B cell (primary cell): ENCODE data around the gene DCHS1. TPM values are rescaled to one million over a fixed set of nuclear protein-coding genes. Genes with fewer than 3 reads are reported as not detected.

Experiments
- ATAC-seq: fragments of 200-7000 bp; cut with Tn5 transposase; one replicate; pipeline ENCODE4 v1.10.0; 2021; ENCODE audit warnings: low read depth, mild to moderate bottlenecking, moderate number of reproducible peaks, moderate library complexity
- CTCF ChIA-PET: fragments of 350-600 bp; sonication (Branson Sonifier 250); formaldehyde crosslinking; loops from one replicate; lab custom pipeline; 2021; ENCODE audit warnings: antibody characterized with exemption, inconsistent platforms; lab: Charles Lee
- POLR2A ChIA-PET: fragments of 350-600 bp; sonication (Branson Sonifier 250); formaldehyde crosslinking; loops from one replicate; lab custom pipeline; 2021; ENCODE audit warnings: antibody characterized with exemption; lab: Charles Lee
- DNase-seq: peaks from one replicate; pipeline ENCODE4 v3.0.0; 2013
- H2AFZ ChIP-seq: 2 replicates; pipeline ENCODE4 v1.6.1; 2012; ENCODE audit warnings: mild to moderate bottlenecking, low read depth, low read length; ENCODE audit not compliant: insufficient read depth, poor library complexity, severe bottlenecking
- H3K27ac ChIP-seq, 2 donors: 1 replicate in 1 of 2; 2 replicates in 1 of 2; pipeline ENCODE4 v1.5.1; 2012 to 2013; ENCODE audit warnings: low read length in 2 of 2, mild to moderate bottlenecking in 2 of 2, moderate library complexity in 1 of 2
- H3K27me3 ChIP-seq, 4 experiments: fragments of 200-600 bp in 1 of 4; sonication (generic) in 1 of 4; replicated peaks in 1 of 4; 1 replicate in 2 of 4; 2 replicates in 2 of 4; pipeline versions ENCODE4 v1.6.1 to v1.7.0; 2013 to 2016; ENCODE audit warnings: low read length in 3 of 4, mild to moderate bottlenecking in 2 of 4, mixed read lengths in 1 of 4, moderate library complexity in 1 of 4; ENCODE audit not compliant: insufficient read depth in 4 of 4, control insufficient read depth in 3 of 4; ENCODE audit errors: control extremely low read depth in 1 of 4
- H3K36me3 ChIP-seq, 2 experiments: replicated peaks in 1 of 2; 1 replicate in 1 of 2; 2 replicates in 1 of 2; pipeline versions ENCODE4 v1.6.1 to v1.7.1; 2013; ENCODE audit warnings: low read length in 1 of 2; ENCODE audit not compliant: insufficient read depth in 2 of 2, control insufficient read depth in 1 of 2; ENCODE audit errors: control extremely low read depth in 1 of 2, extremely low read depth in 1 of 2
- H3K4me1 ChIP-seq, 2 donors: fragments of 200-600 bp in 1 of 2; sonication (generic) in 1 of 2; 1 replicate in 1 of 2; 2 replicates in 1 of 2; pipeline versions ENCODE4 v1.5.1 to v1.6.1; 2013 to 2017; ENCODE audit warnings: low read length in 2 of 2; ENCODE audit not compliant: control insufficient read depth in 2 of 2, insufficient read depth in 2 of 2
- H3K4me2 ChIP-seq: replicated peaks from 2 replicates; pipeline ENCODE3; 2012; ENCODE audit warnings: mild to moderate bottlenecking, low read depth, low read length; ENCODE audit not compliant: poor library complexity, severe bottlenecking
- H3K4me3 ChIP-seq, 5 experiments: fragments of 200-600 bp in 1 of 5; sonication (generic) in 1 of 5; 1 replicate in 3 of 5; 2 replicates in 2 of 5; pipeline versions ENCODE4 v1.5.1 to v1.7.0; 2011 to 2016; ENCODE audit warnings: low read length in 4 of 5, mild to moderate bottlenecking in 4 of 5, low read depth in 2 of 5, control low read depth in 1 of 5, moderate library complexity in 1 of 5; ENCODE audit not compliant: insufficient read depth in 1 of 5; ENCODE audit errors: control extremely low read depth in 1 of 5, extremely low read depth in 1 of 5
- H3K79me2 ChIP-seq: fragments of 200-600 bp; sonication (generic); one replicate; pipeline ENCODE4 v1.6.0; 2016; ENCODE audit warnings: low read length; ENCODE audit not compliant: control insufficient read depth, insufficient read depth
- H3K9ac ChIP-seq: fragments of 200-600 bp; sonication (generic); 2 replicates; pipeline ENCODE4 v1.6.1; 2017; ENCODE audit warnings: mild to moderate bottlenecking, low read length, moderate library complexity
- H3K9me3 ChIP-seq, 3 donors: one replicate each; pipeline versions ENCODE4 v1.6.1 to v1.7.1; 2013; ENCODE audit warnings: low read length in 2 of 3; ENCODE audit not compliant: control insufficient read depth in 2 of 3, insufficient read depth in 1 of 3; ENCODE audit errors: control extremely low read depth in 1 of 3
- H4K20me1 ChIP-seq: 2 replicates; pipeline ENCODE4 v1.6.0; 2012; ENCODE audit warnings: mild to moderate bottlenecking, low read length; ENCODE audit not compliant: insufficient read depth, control insufficient read depth, poor library complexity, severe bottlenecking
- H3K27ac Mint-ChIP-seq: one replicate; pipeline ENCODE4 v1.8.0; 2021; ENCODE audit warnings: mixed read lengths
- H3K27me3 Mint-ChIP-seq: one replicate; pipeline ENCODE4 v1.8.0; 2021; ENCODE audit warnings: mixed read lengths
- H3K4me1 Mint-ChIP-seq: one replicate; pipeline ENCODE4 v1.8.0; 2021; ENCODE audit warnings: mixed read lengths
- H3K4me3 Mint-ChIP-seq: one replicate; pipeline ENCODE4 v1.8.0; 2021; ENCODE audit warnings: mixed read lengths
- H3K9me3 Mint-ChIP-seq: one replicate; pipeline ENCODE4 v1.8.0; 2022; ENCODE audit warnings: mixed read lengths; ENCODE audit not compliant: insufficient read depth
- CTCF ChIP-seq: fragments of 200-600 bp; IDR thresholded peaks from one replicate; pipeline ENCODE4 v1.8.0; 2022; ENCODE audit warnings: antibody characterized with exemption, mild to moderate bottlenecking
- EZH2 ChIP-seq: IDR thresholded peaks from 2 replicates; pipeline ENCODE4 v1.6.1; 2012; ENCODE audit warnings: borderline replicate concordance, low read depth, mild to moderate bottlenecking, moderate library complexity, low read length; ENCODE audit not compliant: insufficient read depth, poor library complexity, severe bottlenecking
- WGBS: methylation state at CpG from one replicate; pipeline ENCODE4 v1.1.5; 2013; ENCODE audit warnings: missing lambda C conversion rate; ENCODE audit not compliant: insufficient coverage; 5-methylcytosine and 5-hydroxymethylcytosine counted together
- intact Hi-C: fragments of 100-400 bp; cut with micrococcal nuclease; formaldehyde crosslinking; loops from one replicate; pipeline ENCODE4 v1.10.0; 2022
- polyA plus RNA-seq: library from polyadenylated mRNA; depleted of rRNA; stranded (reverse); fragments of >200 nt; gene quantifications from 2 replicates; pipeline ENCODE4 v1.2.3, GENCODE V29; 2012
- total RNA-seq, 2 donors: library from RNA; stranded (reverse); fragments of 120-200 nt in 1 of 2; gene quantifications; 1 replicate in 1 of 2; 2 replicates in 1 of 2; pipeline versions ENCODE4 v1.2.3 to v1.2.4, GENCODE V29; 2013 to 2022

DCHS1 gene
- total and polyA plus RNA-seq, 2 donors (not counting 1 experiment from before 2014, with no cell fraction given) = 0.31 to 0.84 TPM

- Histone ChIP-seq H3K4me3 (no peak overlapping the region), H3K4me1 (peaks cover 38 to 44% of the 10 kb centered on the region in 2 donors), H3K79me2 (no peaks in the 10 kb centered on the region), H3K4me2 (no peak overlapping the region), H2AFZ (no peak overlapping the region), H3K9ac (no peak overlapping the region), H3K27me3 (no peaks in the 10 kb centered on the region), H3K36me3 (no peaks in the 10 kb centered on the region), H3K27ac (no peak overlapping the region), H4K20me1 (no peaks in the 10 kb centered on the region), H3K9me3 (no peaks in the 10 kb centered on the region)
- intact Hi-C loops = no loop called here
- TF ChIP-seq CTCF = no peak
- no peak for TF ChIP-seq EZH2
- 70% methylated on average over 6 of the region's 7 CpGs for WGBS
- ChIA-PET POLR2A (no interaction called here), CTCF (no interaction called here)
- Mint-ChIP-seq H3K4me1 (no peaks in the 10 kb centered on the region), H3K27me3 (no peaks in the 10 kb centered on the region), H3K27ac (no peak overlapping the region), H3K9me3 (no peaks in the 10 kb centered on the region), H3K4me3 (no peak overlapping the region)
- no peak for ATAC-seq
- DNase-seq = no peak
Observed at GRCh38 chr11:6642957-6643356, 12.7 kb downstream of the DCHS1 start.

GRCh38 chr11:6640985-6641701, 14.5 kb downstream of the DCHS1 start:
- no peak overlapping the region for H3K9ac ChIP-seq
- no peaks in the 10 kb centered on the region for H3K27me3 ChIP-seq
- H3K27ac Mint-ChIP-seq = no peak overlapping the region
- DNase-seq = no peak
- no peaks in the 10 kb centered on the region for H3K36me3 ChIP-seq
- ChIA-PET CTCF (no interaction called here), POLR2A (no interaction called here)
- H4K20me1 ChIP-seq = no peaks in the 10 kb centered on the region
- no peak for ATAC-seq
- TF ChIP-seq EZH2 (no peak), CTCF (no peak)
- intact Hi-C loops = no loop called here
- no peak overlapping the region for H3K4me2 ChIP-seq
- no peak overlapping the region for H2AFZ ChIP-seq
- H3K4me3 ChIP-seq = no peak overlapping the region
- 96% methylated on average over 26 of the region's 26 CpGs for WGBS
- H3K9me3 Mint-ChIP-seq = no peaks in the 10 kb centered on the region
- H3K27me3 Mint-ChIP-seq = no peaks in the 10 kb centered on the region
- no peaks in the 10 kb centered on the region for H3K4me1 Mint-ChIP-seq
- no peak overlapping the region for H3K27ac ChIP-seq
- H3K4me1 ChIP-seq = peaks cover 20 to 26% of the 10 kb centered on the region in 2 donors
- H3K9me3 ChIP-seq = no peaks in the 10 kb centered on the region
- no peaks in the 10 kb centered on the region for H3K79me2 ChIP-seq
- H3K4me3 Mint-ChIP-seq = no peak overlapping the region
